Brain microvascular endothelial cell (primary cell): ENCODE measurements around the gene ERAS.

ENCODE experiments used
- DNase-seq: peaks from one replicate; pipeline ENCODE4 v3.0.0-alpha.2; 2020
- H3K27ac ChIP-seq: fragments of 250-450 bp; sonication (Bioruptor Pico); 2 replicates; pipeline ENCODE4 v1.5.1; 2020; ENCODE audit warnings: mild to moderate bottlenecking, moderate library complexity
- H3K27me3 ChIP-seq: fragments of 250-450 bp; sonication (Bioruptor Pico); replicated peaks from 2 replicates; pipeline ENCODE4 v1.5.1; 2020; ENCODE audit warnings: mild to moderate bottlenecking
- H3K36me3 ChIP-seq: fragments of 250-450 bp; sonication (Bioruptor Pico); replicated peaks from 2 replicates; pipeline ENCODE4 v1.5.1; 2020; ENCODE audit warnings: mild to moderate bottlenecking
- H3K4me3 ChIP-seq: 2 replicates; pipeline ENCODE4 v1.5.1; 2011; ENCODE audit warnings: low read depth, mild to moderate bottlenecking, control low read depth, low read length, moderate library complexity
- CTCF ChIP-seq: IDR thresholded peaks from 2 replicates; pipeline ENCODE4 v1.5.1; 2011; ENCODE audit warnings: low read depth, mild to moderate bottlenecking, moderate library complexity, low read length, control low read depth, inconsistent platforms; ENCODE audit errors: missing control alignments
- in situ Hi-C: cut with HindIII; loops from 2 replicates; pipeline ENCODE4 v1.10.0; 2017; ENCODE audit warnings: low sequenced_read_pairs, low pct_ligation_motif_present

The ERAS gene

GRCh38 chrX:48792219-48792618, 34.1 kb upstream of the ERAS start:
- no peak for DNase-seq
- TF ChIP-seq CTCF = no peak
- H3K36me3 ChIP-seq = no peaks in the 10 kb centered on the region
- H3K27ac ChIP-seq = no peak overlapping the region
- H3K27me3 ChIP-seq = no peaks in the 10 kb centered on the region
- no peak overlapping the region for H3K4me3 ChIP-seq
- in situ Hi-C loops = no loop called here

GRCh38 chrX:48793935-48794334, 32.4 kb upstream of the ERAS start:
- no peak for DNase-seq
- H3K36me3 ChIP-seq = no peaks in the 10 kb centered on the region
- no peak overlapping the region for H3K4me3 ChIP-seq
- H3K27me3 ChIP-seq = no peaks in the 10 kb centered on the region
- no peak overlapping the region for H3K27ac ChIP-seq
- in situ Hi-C loops = no loop called here
- no peak for TF ChIP-seq CTCF

GRCh38 chrX:48794340-48794910, 31.9 kb upstream of the ERAS start:
- no peak for TF ChIP-seq CTCF
- H3K27me3 ChIP-seq = no peaks in the 10 kb centered on the region
- in situ Hi-C loops = no loop called here

GRCh38 chrX:48794911-48795515, 31.3 kb upstream of the ERAS start:
- peak; percentile 15 for DNase-seq

More at GRCh38 chrX:48794340-48794910, 31.9 kb upstream of the ERAS start:
- H3K4me3 ChIP-seq = no peak overlapping the region
- H3K36me3 ChIP-seq = no peaks in the 10 kb centered on the region
- no peak overlapping the region for H3K27ac ChIP-seq
- DNase-seq = no peak

GRCh38 chrX:48798318-48798717, 28.0 kb upstream of the ERAS start:
- no peak for TF ChIP-seq CTCF
- no peak for DNase-seq
- H3K27me3 ChIP-seq = no peaks in the 10 kb centered on the region
- H3K36me3 ChIP-seq = no peaks in the 10 kb centered on the region
- H3K4me3 ChIP-seq = no peak overlapping the region
- H3K27ac ChIP-seq = no peak overlapping the region
- in situ Hi-C loops = no loop called here

More at GRCh38 chrX:48794911-48795515, 31.3 kb upstream of the ERAS start:
- H3K27ac ChIP-seq = no peak overlapping the region
- in situ Hi-C loops = no loop called here
- no peaks in the 10 kb centered on the region for H3K36me3 ChIP-seq
- H3K4me3 ChIP-seq = no peak overlapping the region
- H3K27me3 ChIP-seq = no peaks in the 10 kb centered on the region
- TF ChIP-seq CTCF = no peak
